ENCODE data around the gene C1QTNF6.

The C1QTNF6 gene

DNA sequence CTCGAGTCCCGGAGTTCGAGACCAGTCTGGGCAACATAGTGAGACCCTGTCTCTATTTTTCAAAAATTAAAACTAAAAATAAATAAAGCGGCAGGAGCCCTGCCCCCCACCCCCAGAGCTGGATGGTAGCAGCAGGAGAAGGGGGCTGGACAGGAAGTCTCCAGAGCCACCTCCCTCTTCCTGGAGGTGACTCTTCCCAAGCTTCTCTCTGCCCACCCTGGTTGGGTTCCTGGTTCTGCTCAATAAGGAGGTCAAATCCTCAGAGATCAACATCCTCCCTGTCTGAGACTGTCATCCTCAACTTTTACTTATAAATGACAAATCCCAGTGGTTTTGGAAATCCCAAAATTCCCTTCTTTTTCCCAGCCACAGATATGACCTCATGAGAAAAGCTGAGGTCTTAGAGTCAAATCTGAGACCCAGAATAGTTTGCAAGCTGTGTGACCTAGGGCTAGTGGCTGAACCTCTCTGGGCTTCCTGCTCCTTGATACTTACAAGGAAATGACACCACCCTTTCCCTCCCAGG, 987 bp downstream of the C1QTNF6 start:
- DNase-seq: no peak

DNA sequence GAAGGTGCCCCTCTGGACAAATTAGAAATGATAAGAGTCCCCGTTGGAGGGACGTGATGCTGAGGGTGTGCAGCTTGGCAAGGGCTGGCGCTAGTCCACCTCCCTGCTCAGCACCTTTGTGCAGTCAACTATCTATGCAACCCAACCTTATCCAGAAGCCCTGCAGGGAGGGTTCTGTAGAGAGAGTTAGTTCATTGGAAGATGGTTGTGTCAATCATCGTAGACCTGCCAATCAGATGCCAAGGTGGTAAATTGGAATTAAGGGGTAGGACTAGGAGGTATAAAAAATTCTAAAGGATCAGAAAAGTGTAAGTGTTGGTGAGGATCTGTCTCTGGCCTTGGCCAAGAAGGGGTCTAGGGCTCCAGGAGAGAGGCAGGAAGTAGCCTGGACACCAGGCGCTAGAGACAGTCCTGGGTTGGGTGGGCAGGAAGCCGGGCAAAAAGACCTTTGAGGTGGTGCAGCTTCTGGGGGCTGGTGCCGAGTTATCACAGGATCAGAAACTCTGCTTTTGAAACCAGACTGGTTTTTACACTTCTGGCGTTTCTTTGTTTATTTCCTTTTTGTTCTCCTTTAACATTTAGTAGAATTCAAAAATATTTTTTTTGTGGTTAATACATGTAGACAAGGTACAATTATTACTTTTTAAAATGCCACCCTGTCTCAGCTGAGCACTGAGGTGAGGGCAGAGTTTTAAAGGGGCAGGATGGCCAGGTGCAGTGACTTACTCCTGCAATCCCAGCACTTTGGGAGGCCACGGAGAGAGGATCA, 1.6 kb downstream of the C1QTNF6 start:
- DNase-seq: no peak

DNA sequence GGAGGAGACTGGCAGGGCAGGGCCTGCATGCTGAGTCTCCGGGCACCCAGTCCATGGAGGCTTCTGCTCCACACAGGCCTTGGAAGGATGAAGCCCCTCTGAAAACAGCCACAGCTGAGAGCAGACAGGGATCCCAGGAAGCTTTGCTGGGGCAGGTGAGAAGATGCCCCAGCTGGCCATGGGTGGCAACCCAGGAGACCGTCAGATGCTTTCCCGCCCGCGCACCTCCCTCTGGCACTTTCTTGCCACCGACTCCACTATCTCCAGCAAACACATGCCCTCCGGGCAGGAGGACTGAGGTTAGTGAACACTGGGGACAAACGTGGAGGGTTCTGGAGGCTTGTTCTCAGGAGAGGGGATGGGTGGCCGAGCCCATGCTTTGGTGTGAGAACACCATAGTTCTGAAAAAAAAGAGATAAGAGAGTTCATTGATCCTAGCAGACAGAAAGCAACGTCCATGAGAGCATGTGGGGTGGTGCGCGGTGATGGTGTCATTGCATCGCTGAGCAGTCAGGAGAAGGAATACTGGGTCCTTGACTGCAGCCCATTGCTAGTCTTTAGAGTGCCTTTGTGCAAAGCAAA, 2.3 kb downstream of the C1QTNF6 start:
- DNase-seq: no peak

DNA sequence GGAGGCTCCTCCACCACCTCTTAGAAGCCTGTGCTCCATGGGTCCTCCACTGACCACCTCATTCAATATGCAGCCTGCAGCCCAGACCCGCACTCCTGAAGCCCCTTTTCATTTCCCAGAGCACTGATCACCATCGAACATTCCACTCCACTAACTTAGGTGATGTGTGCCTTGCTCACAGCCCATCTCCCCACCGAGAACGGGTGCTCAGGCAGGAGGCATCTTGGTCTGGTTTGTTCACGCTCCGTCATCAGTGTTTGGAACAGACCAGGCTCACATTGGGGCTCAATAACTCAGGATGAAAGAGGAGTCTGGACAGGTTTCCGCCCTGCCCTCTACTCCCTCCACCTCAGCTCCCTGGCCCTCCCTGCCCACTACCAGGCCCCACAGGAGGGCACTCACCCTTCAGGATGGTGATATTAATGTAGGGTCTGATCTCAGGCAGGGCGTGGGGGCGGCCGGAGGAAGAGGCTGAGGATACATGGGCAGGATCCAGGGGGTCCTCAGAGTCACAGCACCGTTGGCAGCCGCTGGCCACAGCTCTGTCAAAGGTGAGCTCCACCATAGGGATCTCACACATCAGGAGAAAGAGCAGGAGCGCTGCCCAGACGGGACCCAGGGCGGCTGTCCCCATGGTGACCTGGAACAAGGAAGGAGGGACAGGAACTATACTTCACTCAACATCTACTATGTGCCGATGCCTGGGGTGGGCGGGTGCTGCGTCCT, 3.1 kb downstream of the C1QTNF6 start:
- no peak for DNase-seq

DNA sequence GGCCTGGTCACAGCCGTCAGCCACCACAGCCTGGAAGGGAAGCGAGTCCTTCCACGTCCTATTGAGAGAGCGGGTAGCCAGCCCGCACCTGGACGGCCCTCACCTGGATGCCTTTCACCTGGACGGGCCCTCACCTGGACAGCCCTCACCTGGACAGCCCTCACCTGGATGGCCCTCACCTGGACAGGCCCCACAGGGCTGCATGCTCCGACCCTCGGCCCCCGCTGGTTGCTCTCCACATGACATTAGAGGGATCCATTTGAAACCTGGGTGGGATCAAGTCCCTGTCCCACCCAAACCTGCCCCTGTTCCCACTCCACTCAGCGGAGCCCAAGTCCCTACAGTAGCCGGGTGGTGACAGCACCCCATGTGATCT, 3.7 kb downstream of the C1QTNF6 start:
- DNase-seq: no peak

DNA sequence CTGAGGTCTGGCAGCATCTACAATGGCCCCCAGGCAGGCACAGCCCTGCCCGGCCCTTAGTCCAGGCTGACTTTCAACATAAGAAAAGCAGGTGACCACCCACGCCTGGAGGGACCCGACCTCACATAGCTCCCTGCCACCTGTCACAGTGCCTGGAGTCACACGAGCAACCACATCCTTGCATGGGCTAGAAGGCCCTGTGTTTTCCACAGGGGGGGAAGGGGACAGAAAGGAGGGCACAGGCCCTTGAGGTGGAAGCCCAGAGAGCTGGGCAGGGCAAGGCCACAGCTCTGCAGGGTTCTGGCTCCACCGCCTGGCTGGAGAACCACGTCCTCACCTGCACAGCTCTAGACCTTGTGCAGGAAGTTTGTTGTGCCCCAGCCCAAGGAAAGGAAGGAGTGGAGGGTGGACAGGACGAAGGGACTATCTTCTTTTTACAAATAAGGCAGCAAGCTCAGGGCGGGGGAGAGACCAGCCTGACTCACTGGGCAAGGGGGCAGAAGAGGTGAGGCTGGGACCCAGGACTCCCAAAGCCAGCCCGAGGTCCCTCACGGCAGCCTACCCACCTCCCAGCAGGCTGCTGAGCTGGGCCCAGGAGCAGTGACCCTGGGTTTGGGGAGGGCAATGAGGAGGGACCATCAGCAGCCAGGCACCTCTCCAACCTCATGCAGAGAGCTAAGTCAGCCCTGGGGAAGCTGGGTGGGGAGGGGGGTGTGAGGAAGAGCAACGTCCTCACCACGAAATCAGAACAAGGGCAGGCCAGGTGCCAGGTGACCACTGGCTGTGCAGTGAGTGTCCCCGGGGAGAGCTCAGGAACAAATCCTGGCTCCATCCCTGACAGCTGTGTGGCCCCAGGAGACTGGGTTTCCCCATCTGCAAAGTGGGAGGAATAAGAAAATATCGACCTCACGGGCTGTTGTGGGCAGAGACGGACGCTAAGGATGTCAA, 4.3 kb downstream of the C1QTNF6 start:
- no peak for DNase-seq

DNA sequence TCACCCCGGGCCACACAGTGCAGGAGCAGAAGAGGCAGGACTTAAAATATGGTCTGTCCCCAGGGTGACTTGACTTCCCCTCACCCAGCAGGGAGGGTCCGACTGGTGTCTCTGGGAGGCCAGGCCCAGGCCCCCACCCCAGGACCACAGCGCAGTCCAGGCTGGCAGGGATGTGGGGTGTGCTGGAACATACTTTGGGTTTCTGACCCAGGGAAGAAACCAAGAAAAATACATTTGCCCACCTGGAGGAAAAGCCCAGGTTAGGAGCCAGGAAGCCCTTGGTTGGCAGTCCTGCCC, 5.2 kb downstream of the C1QTNF6 start:
- no peak for DNase-seq

DNA sequence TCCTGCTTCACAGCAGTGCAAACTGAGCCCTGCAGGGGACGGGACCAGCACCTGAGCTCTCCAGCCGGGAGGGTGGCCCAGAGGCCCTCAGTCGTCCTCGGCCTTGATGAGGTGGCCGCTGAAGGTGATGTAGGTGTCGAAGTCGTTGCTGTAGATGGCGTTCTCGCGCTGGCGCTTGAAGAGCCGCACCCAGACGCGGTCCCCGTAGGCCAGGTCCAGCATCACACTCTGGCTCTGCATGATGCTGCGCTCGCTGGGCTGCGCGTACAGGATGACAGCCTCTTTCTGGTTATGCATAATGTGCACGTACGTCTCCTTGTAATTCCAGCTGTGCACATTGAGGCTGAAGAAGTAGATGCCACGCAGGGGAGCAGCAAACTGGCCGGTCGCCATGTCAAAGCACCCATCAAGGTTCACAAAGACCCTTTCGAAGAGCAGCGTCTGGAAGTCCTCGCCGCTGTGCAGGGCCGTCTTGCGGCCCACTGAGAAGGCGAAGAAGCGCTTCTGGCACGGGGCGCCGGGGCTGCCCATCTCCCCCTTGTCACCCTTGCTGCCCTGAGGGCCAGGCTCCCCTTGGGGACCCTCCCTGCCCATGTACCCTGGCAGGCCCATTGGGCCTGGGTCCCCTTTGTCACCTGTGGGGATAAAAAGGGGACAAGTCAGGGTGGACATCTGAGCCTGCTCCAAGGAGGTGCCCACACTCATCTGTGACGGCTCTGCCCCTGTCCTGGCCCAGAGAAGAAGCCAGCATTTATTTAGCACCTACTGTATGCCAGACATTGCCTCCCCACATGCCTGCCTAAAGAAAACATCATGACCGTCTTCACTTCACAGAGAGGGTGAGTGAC, 5.7 kb downstream of the C1QTNF6 start:
- DNase-seq: no peak

DNA sequence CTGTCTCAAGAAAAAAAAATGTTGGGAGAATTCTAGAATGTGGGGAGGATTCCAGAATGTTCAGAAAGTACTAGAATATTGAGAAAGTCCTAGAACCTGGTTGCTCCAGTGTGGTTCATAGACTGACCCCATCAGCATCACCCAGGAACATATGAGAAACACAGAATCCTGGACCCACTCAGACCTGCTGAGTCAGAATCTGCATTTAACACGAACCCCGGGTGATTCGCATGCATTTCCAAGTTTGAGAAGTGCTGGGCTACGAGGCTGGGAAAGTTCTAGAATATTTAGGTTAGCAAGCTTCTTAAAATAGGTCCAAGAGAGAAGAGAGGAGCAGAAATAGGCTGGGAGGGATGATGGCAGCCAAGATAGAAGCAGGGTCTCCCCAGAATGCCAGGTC, 6.4 kb downstream of the C1QTNF6 start:
- no peak for DNase-seq

DNA sequence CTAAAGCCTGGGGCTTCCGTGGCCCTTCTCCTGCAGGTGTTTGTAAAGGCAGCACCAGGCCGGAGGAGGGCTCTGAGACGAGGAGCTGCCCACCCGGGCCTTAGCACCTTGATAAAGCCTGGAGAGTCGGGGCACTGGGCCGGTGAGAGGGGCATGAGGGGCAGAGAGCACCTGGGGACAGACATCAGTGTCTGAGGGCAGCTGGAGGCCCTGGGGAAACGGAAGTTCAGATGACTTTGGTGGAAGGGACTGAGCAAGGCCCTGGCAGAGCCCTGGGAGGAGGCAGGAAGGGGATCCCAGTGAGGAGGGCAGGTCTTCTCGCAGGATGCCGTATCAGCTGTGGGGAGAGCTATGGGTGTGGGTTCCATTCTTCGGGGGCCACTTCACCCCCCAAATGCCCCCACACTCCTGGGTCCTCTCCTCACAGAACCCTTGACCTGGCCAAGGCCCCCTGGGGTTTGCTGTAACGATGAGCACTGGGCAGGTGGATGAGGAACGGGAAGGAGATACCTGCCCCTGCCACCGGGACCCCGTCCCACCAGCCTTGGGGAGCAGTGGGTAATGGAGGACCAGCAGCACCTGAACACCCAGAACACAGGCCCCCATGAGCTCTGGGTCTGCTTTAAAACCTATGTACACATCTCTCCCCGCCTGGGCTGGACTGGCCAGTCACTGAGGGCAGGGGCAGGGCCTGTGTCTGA, 7.4 kb downstream of the C1QTNF6 start:
- no peak for DNase-seq

DNA sequence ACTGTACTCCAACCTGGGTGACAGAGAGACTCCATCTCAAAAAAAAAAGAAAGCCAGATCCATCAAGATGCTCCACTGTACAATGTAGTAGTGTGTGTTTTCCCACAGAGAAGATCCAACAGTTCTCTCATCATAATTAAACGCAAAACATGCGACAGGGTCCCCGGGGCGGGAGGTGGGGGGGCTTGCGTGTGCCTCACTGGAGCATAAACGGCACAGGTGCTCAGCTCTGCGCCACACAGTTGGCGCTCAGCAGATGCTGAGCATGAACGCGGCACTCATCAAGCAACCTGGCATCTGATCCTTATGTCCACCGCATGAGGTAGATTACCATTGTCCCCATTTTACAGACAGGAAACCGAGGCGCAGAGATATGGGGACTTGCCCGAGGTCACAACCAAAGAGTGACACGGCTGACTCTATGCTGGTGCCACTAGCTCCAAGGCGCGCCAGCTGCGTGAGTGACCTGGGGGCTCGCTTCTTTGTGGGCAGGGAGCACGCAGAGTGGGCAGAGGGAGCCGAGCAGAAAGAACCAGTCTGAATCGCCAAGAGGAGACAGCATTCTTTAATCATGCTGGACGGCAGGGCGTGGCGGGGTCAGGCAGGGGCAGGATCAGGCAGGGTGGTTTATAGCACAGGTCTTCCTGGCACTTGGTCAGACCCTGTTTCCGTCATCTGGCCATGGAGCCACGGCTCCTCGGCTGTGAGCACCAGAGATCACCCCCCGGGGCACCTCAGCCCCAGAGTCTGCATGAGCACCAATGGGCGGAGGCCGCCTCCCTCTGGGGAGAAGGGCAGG, 8.2 kb downstream of the C1QTNF6 start:
- DNase-seq: no peak

DNA sequence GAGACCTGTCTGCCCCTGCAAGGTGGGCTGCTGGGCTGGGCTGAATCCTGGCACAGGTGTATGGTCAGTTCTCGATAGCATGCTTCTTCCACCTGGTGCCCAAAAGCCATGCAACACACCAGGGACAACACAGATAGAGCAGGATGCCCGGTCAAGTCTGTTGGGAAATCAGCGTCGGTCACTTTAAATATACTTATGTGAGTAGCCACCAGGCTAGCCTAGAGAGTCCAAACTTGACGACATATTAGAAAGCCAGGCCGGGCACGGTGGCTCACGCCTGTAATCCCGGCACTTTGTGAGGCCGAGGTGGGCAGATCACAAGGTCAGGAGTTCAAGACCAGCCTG, 8.9 kb downstream of the C1QTNF6 start:
- no peak for DNase-seq

DNA sequence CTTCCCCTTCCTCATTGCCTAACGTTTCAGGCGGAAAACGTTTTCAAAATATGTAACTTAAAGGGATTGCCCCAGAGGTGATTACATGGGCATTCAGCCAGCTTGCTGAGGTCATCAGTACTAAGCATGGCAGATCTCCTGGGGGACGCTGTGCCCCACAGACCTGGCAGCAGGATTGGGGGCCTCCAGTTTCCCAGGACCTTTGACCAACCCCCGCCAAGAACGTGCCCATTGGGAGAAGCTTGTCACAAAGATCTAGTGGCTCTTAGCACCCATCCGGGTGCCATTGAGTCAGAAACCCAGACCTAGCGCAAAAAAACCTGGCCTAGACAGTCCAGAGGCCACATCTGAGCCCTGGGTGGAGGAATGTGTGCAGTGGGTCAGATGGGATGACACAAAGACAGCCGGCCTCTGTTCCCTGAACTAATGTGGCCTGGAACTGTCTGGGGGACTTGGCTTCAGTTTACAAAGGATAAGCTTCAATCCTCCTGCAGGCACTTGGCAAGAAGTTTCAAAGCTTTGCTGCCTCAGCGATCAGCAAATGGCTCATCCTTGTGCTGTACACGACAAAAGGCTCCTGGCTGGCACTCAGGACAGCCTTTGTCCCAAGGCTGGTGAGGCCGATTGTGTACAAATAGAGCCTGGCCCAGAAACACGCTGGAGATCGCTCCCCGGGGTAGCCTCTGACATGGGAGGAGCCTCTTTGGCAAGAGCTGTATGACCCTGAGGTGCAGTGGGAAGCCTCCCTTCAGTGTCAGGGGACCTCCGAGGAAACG, 9.5 kb downstream of the C1QTNF6 start:
- no peak for DNase-seq

DNA sequence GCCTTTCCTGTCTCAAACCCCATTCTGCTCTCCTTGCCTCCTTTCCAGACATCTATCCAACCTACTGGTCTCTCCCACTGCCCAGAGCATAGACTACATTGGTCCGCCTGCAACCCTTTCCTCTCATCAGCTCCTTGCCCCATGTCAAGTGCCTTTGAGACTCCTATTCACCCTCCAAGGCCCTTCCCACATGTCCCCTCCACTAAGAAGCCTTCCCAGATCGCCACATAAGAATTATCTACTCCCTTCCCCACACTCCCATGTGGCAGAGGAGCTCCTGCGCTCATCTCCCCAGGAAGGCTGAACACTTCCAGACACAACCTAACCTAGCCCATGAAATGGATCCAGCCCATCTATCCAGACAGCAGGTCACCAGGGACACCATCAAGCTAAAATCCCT, 10.3 kb downstream of the C1QTNF6 start:
- no peak for DNase-seq

DNA sequence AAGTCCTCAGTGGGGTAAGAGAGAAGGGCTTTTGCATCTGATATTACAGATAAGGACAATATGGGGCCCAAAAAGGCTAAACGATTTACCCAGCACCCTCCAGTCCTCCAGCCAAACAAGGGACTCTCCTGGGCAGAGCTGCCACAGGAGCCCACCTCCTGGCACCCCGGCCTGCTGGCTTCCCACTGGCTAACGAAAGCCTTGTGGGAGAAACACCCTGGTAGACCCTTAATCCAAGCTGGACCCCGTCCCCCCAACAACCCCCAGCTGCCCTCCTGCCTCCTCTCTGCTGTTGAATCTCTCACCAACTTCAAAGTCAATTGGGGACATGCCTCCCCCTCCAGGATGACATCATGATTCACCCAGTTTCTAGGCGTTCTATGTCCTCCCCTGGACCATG, 10.8 kb downstream of the C1QTNF6 start:
- DNase-seq: no peak

DNA sequence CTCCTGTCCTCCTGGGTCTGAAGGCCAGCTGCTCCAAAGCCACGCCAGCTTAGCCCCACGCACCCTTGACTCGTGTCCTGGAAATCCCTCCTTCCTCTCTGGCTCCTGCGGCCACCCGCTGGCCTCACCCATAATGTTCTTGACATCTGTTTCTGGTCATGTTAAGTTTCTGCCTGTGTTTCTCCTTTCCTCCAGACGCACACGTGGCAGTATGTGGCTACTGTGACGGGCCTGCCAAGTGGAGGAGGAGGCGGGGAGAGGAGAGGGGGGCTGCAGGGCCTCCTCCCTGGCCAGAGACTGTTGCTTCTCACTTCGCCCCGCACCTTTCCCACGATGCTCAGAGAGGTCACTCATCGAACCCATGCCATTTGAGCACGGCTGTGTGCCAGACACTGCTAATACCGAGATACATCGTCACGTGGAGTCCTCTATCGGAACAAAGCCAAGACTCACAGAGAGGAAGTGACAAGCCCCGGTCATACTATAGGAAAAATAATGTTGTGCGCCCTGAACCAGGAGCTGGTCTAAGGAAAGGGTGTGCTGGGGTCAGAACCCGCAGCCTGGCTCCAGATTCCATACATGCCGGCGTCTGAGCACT, 11.5 kb downstream of the C1QTNF6 start:
- DNase-seq: peak; percentile 91

DNA sequence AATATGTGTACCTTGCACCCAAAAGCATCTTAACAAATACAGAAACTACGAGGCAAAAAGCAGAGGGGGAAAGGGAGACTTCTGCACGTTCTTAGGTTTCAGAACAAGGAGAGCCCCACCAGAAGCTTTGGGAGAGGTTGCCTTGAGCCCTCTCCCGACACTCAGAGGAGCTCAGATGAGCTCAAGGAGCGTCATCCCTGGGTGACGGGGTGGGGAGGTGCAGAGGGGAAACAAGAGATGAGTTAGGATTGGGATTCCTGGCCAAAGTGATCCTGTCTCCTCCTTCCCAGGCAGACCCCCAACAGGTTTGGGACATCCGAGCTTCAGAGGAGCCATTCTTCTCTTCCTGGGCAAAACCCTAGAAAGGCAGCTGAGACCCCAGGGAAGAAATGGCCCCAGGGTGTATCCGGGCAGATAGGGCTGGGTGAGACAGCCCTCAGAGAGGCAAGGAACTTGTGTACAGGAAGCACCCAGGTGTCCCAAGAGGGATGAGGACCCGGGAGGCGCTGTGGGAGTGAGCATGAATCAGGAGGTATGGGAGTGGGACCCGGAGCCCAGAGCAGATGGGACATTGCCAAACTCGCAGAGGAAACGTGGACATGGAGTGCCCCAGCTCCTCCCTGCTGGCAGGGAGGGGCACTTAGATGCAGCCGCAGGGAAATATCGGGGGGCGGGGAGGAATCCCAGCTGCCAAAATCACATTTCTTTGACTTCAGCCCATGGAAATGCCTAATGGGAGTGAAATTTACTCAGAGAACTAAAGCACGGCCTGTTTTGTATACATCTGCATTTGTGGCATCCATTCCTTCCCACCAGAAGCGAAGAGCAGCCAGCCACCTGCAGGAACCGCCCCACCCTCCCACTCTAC, 12.4 kb downstream of the C1QTNF6 start:
- DNase-seq: peak; percentile 72

DNA sequence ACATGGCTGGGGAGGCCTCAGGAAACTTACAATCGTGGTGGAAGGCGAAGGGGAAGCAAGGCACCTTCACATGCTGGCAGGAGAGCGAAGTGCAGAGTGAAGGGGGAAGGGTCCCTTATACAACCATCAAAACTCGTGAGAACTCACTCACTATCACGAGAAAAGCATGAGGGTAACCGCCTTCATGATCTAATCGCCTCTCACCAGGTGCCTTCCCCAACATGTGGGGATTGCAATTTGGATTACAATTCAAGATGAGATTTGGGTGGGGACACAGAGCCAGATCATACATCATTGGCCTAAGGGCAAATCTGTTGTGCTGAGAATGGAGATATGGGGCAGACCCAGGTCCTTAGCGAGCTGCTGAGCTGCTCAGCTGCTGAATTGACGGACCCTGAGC, 13.1 kb downstream of the C1QTNF6 start:
- no peak for DNase-seq
